Activated CD8-positive, alpha-beta T cell treated with anti-CD3 and anti-CD28 coated beads for 36 hours (primary cell): ENCODE data around the gene FLRT2. TPM values are rescaled to one million over a fixed set of nuclear protein-coding genes. Genes with fewer than 3 reads are reported as not detected.

Source experiments
- ATAC-seq: fragments of 200-7000 bp; cut with Tn5 transposase; one replicate; pipeline ENCODE4 v1.10.0; 2021; ENCODE audit warnings: mild to moderate bottlenecking, moderate library complexity
- CTCF ChIA-PET: fragments of 350-600 bp; sonication (Branson Sonifier 250); formaldehyde crosslinking; loops from one replicate; lab custom pipeline; 2021; ENCODE audit warnings: antibody characterized with exemption; lab: Charles Lee
- POLR2A ChIA-PET: fragments of 350-600 bp; sonication (Branson Sonifier 250); formaldehyde crosslinking; loops from one replicate; lab custom pipeline; 2021; ENCODE audit warnings: antibody characterized with exemption; lab: Charles Lee
- DNase-seq: peaks from one replicate; pipeline ENCODE4 v3.0.0-alpha.2; 2020
- H3K27ac Mint-ChIP-seq: one replicate; pipeline ENCODE4 v1.8.0; 2021; ENCODE audit warnings: mild to moderate bottlenecking, mixed read lengths
- H3K27me3 Mint-ChIP-seq: one replicate; pipeline ENCODE4 v1.8.0; 2021; ENCODE audit warnings: mixed read lengths
- H3K36me3 Mint-ChIP-seq: one replicate; pipeline ENCODE4 v1.8.0; 2021; ENCODE audit warnings: low read depth, mixed read lengths
- H3K4me1 Mint-ChIP-seq: one replicate; pipeline ENCODE4 v1.8.0; 2021; ENCODE audit warnings: low read depth, mixed read lengths
- H3K4me3 Mint-ChIP-seq: one replicate; pipeline ENCODE4 v1.8.0; 2021; ENCODE audit warnings: mild to moderate bottlenecking, moderate library complexity, mixed read lengths
- H3K9me3 Mint-ChIP-seq: one replicate; pipeline ENCODE4 v1.8.0; 2021; ENCODE audit warnings: mixed read lengths
- intact Hi-C: fragments of 100-400 bp; cut with micrococcal nuclease; formaldehyde crosslinking; loops from one replicate; pipeline ENCODE4 v1.10.0; 2022
- total RNA-seq, 2 experiments: library from RNA; stranded (reverse); gene quantifications; one replicate each; pipeline ENCODE4 v1.2.3, GENCODE V29; 2021
- TF ChIP-seq, protein P1 (sequence below): fragments of 200-600 bp; IDR thresholded peaks from one replicate; pipeline ENCODE4 v1.8.0; 2022; ENCODE audit warnings: antibody characterized with exemption, mild to moderate bottlenecking

The FLRT2 gene, protein sequence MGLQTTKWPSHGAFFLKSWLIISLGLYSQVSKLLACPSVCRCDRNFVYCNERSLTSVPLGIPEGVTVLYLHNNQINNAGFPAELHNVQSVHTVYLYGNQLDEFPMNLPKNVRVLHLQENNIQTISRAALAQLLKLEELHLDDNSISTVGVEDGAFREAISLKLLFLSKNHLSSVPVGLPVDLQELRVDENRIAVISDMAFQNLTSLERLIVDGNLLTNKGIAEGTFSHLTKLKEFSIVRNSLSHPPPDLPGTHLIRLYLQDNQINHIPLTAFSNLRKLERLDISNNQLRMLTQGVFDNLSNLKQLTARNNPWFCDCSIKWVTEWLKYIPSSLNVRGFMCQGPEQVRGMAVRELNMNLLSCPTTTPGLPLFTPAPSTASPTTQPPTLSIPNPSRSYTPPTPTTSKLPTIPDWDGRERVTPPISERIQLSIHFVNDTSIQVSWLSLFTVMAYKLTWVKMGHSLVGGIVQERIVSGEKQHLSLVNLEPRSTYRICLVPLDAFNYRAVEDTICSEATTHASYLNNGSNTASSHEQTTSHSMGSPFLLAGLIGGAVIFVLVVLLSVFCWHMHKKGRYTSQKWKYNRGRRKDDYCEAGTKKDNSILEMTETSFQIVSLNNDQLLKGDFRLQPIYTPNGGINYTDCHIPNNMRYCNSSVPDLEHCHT
- not detected for total RNA-seq

DNA sequence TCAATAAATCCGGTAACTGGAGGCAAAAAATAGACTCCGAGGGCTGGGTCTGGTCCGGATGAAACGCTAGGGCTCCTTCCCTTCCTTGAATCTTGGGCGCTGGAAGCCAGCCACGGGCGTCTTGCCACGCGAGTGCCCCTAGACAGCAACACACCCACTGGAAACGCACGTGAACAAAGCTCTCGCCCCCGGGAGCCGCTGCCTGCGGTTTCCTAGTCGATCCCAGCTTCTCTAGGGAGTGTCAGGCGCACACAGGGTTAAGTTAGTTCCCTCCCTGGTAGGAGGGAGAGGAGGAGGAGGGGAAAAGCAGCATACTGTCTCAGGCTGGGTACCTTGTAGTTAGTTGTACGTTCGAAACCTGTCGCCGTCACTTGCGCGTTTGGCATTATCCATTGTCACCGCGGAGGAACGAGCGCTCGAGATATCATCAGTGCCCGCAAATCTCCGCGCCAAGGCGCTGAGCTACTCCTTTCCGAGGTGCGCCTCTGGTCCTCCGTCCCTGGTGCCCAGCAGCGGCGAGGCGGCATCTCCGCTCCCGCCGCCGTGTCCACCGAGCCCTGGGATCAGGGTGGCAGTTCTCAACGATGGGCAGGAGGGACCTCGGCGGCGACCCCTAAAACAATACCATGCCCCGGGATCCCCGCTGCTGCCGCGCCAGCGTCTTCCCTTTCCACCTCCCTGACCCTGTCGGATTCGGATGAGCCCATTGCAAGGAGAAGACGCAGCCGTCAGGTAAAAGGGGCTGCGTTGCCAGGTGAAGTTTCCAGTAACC lies at the start of gene FLRT2:
TSS of gene FLRT2 (plus strand) at position 342 of the 772 bp plus-strand sequence. CDS start 91,371 bp downstream, outside the sequence.
- Mint-ChIP-seq H3K27ac (no peak within 1 kb of the TSS), H3K9me3 (no peaks in the 10 kb centered on the region), H3K27me3 (peaks cover 72% of the 10 kb centered on the region), H3K36me3 (no peaks in the 10 kb centered on the region), H3K4me1 (peaks cover 15% of the 10 kb centered on the region), H3K4me3 (no peak within 1 kb of the TSS)
- ATAC-seq = no peak
- POLR2A ChIA-PET = no interaction called here
- no peak for DNase-seq
- intact Hi-C loops = no loop called here
- TF ChIP-seq, protein P1, sequence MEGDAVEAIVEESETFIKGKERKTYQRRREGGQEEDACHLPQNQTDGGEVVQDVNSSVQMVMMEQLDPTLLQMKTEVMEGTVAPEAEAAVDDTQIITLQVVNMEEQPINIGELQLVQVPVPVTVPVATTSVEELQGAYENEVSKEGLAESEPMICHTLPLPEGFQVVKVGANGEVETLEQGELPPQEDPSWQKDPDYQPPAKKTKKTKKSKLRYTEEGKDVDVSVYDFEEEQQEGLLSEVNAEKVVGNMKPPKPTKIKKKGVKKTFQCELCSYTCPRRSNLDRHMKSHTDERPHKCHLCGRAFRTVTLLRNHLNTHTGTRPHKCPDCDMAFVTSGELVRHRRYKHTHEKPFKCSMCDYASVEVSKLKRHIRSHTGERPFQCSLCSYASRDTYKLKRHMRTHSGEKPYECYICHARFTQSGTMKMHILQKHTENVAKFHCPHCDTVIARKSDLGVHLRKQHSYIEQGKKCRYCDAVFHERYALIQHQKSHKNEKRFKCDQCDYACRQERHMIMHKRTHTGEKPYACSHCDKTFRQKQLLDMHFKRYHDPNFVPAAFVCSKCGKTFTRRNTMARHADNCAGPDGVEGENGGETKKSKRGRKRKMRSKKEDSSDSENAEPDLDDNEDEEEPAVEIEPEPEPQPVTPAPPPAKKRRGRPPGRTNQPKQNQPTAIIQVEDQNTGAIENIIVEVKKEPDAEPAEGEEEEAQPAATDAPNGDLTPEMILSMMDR = no peak
- CTCF ChIA-PET = no interaction called here

DNA sequence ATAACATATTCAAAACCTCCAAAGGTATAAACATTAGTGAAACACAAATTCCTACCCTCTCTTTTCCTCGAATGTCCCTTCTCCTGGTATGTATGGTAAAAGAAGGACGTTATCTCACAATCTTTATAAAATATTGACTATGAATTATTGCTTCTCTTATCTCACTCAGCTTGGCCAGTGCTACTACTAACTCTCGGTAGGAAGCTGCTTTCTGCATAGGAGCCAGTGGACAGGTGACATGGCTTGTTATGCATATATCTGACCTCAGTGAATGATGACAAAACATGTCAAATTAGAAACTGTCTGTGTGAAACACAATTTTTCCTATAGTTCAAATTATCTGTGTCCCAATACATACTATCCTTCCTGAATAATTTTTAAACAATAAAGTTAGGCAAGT lies 48.5 kb upstream of the FLRT2 start:
- TF ChIP-seq, protein P1 = no peak
- Mint-ChIP-seq H3K27me3 (no peaks in the 10 kb centered on the region), H3K4me3 (no peak overlapping the region), H3K4me1 (no peaks in the 10 kb centered on the region), H3K36me3 (no peaks in the 10 kb centered on the region), H3K27ac (no peak overlapping the region), H3K9me3 (peaks cover 4% of the 10 kb centered on the region)
- DNase-seq (no peak), ATAC-seq (no peak)
- intact Hi-C loops = no loop called here
- ChIA-PET POLR2A (no interaction called here), CTCF (no interaction called here)

DNA sequence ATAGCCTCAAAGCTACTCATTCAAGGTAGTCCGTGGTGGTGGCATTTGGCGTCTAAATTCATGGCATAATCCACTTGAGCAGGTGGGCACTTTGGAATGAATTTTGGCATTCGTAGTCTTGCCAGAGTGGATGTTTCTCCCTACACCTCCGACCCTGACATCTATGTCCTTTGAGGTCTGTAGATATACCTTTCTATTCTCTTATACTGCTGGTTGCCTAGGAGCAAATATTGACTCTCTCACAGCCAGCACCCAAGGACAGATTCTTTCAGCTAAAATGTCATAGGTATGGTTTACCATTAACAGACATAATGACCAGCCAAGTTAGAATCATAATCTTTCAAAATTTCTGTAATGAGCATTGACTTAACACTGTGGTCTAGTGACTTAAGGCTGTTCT lies 47.4 kb upstream of the FLRT2 start:
- Mint-ChIP-seq H3K27ac (no peak overlapping the region), H3K4me3 (no peak overlapping the region), H3K36me3 (no peaks in the 10 kb centered on the region), H3K4me1 (no peaks in the 10 kb centered on the region), H3K27me3 (no peaks in the 10 kb centered on the region), H3K9me3 (peaks cover 4% of the 10 kb centered on the region)
- CTCF ChIA-PET = no interaction called here
- DNase-seq (no peak), ATAC-seq (no peak)
- intact Hi-C loops = no loop called here
- POLR2A ChIA-PET = no interaction called here
- TF ChIP-seq, protein P1 = no peak

DNA sequence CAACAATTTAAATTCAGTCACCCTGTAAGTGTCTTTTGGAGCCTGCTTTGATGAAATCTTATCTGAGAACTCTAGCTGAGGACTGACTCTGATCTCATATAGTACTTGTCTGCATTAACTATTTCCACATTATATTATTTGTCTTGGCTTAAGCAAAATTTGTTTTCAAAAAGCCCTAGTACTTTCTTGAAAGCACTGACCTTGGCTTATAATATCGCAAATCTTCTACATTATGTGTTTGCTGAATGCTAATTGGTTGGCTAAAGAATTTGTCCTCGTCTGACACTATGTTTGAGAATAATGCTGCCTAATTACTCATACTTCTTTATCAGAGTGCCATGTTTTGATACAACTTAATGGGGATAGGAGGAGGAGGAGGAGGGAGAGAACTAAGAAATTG lies 46.9 kb upstream of the FLRT2 start:
- POLR2A ChIA-PET = no interaction called here
- no peak overlapping the region for H3K27ac Mint-ChIP-seq
- TF ChIP-seq, protein P1 = no peak
- H3K27me3 Mint-ChIP-seq = no peaks in the 10 kb centered on the region
- intact Hi-C loops = no loop called here
- H3K4me1 Mint-ChIP-seq = no peaks in the 10 kb centered on the region
- H3K4me3 Mint-ChIP-seq = no peak overlapping the region
- DNase-seq (no peak), ATAC-seq (no peak)
- H3K9me3 Mint-ChIP-seq = peaks cover 4% of the 10 kb centered on the region
- CTCF ChIA-PET = no interaction called here
- no peaks in the 10 kb centered on the region for H3K36me3 Mint-ChIP-seq
